ENCODE measurements around the gene URB1.

- TF ChIP-seq, protein P1, sequence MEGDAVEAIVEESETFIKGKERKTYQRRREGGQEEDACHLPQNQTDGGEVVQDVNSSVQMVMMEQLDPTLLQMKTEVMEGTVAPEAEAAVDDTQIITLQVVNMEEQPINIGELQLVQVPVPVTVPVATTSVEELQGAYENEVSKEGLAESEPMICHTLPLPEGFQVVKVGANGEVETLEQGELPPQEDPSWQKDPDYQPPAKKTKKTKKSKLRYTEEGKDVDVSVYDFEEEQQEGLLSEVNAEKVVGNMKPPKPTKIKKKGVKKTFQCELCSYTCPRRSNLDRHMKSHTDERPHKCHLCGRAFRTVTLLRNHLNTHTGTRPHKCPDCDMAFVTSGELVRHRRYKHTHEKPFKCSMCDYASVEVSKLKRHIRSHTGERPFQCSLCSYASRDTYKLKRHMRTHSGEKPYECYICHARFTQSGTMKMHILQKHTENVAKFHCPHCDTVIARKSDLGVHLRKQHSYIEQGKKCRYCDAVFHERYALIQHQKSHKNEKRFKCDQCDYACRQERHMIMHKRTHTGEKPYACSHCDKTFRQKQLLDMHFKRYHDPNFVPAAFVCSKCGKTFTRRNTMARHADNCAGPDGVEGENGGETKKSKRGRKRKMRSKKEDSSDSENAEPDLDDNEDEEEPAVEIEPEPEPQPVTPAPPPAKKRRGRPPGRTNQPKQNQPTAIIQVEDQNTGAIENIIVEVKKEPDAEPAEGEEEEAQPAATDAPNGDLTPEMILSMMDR (IDR thresholded peaks at IDR 0.05; ENCODE audit: poor library complexity) = peak; percentile 12
- TF ChIP-seq EZH2 (IDR thresholded peaks at IDR 0.05; ENCODE audit: borderline replicate concordance) = no peak
These were observed 19.6 kb upstream of the URB1 start, which contains the start of gene EVA1C for GRCh38 chr21:32412162-32413014.

Measured in hepatocyte (in vitro differentiated cells).